ENCODE measurements around the gene RAB3B.
"Not testable (repeated sequence)": the region's sequence is repeated elsewhere in the genome, so short reads cannot be mapped to it uniquely, and the experiment has no call there.

RAB3B gene

DNA sequence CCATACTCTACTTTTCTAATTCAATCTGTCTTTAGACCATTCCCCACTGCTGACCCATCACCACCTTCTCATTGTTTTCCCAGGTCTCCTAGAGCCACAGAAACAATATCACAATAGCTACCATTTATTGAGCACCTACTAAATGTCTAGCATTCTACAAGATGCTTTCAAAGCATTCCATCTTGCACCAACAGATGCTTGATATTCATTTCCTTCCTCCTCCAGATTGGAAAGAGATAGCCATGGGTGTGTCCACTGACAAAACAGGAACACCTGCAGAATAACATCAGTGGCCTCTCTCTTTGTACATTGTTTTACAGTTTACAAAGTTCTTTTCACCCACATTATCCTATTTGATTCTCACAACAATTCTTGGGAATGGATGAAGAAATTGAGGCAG, 2.2 kb downstream of the RAB3B start:
- no peak for DNase-seq

DNA sequence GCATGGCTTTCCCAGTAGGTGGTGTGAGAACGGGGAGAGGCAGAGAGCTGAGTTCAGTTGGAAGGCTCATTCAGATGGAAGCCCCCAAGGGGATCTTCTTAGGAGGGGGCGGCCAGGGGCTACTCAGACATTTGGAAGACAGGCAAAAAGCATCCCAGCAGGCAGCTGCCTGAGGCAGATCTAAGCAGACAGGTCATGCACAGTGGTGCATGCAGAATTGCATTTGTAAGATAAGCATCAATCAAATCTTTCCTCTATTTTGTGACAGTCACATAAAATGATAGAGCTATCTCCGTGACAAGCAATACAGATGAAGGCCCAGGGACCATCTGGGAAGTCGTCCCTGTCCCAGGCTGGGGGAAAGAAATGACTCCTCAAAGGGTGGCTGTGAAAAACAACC, 3.8 kb downstream of the RAB3B start:
- no peak for DNase-seq

DNA sequence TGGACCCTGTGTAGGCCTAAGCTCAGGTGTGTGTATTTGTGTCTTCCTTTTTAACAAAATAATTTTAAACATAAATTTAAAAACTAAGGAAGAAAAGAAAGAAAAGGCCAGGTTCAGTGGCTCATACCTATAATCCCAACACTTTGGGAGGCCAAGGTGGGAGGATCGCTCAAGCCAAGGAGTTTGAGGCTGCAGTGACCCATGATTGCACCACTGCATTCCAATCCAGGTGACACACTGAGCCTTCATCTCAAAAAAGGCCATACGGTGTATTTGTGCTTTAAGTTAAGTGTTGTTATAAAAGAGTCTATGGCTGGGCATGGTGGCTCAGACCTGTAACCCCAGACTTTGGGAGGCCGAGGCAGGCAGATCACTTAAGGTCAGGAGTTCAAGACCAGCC, 8.3 kb downstream of the RAB3B start:
- DNase-seq = no peak

DNA sequence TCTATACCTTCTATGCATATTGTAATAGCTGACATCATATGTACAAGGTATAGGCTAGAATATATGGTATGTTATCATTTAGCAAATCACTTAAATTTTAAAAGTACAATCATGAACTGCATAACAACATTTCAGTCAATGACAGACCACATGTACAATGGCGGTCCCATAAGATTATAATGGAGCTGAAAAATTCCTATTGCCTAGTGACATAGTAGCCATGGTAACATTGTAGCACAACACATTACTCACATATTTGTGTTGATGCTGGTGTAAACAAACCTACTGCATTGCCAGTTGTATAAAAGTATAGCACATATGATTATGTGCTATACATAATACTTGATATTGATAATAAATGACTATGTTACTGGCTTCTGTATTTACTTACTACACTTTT, 8.9 kb downstream of the RAB3B start:
- DNase-seq = no peak

DNA sequence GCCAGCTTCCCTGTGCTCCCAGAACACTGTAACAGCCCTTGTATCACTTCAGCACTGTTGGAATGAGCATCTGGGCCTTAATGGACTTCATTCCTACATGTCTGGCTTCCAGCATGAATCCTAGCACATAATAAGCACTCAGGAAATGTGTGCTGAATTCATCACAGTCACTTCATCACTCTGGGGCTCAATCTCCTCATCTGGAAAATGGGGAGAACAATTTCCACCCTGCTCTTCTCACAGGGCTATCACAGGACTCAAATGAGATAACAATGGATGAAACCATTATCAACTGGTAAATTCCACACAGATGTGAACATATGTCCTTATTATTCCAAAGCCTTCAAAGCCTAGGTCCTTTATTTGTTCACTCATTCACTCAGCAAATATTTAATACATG, 12.4 kb downstream of the RAB3B start:
- no peak for DNase-seq

DNA sequence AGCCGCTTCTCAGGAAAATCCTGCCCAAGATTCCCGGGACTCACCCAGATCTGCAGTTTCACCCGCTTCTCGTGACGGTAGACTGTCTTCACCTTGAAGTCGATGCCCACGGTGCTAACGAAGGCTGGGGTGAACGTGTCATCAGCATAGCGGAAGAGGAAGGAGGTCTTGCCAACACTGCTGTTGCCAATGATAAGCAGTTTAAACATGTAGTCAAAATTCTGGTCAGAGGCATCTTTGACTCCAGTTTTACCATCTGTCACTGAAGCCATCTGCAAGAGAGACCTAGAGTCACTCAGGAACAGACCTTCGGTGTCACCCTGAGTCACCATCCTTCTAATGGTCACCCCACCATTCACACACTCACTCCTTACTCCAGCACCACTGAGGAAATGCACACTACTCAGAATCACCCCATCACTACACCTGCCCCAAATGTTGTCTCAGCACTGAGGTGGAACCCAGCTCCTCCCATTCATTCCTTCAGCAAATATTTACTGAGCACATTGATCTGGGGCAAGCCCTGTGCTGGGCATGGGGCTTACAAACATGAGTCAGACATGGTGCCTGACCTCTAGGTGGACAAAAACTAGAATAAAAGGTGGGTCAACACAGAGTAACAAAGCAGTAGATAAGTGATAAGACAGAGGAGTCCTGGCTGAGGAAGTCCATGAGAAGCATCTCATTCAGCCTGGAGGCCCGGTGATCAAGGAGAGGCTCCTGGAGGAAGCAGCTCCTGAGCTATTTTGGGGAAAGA, 13.5 kb downstream of the RAB3B start:
- no peak for DNase-seq

DNA sequence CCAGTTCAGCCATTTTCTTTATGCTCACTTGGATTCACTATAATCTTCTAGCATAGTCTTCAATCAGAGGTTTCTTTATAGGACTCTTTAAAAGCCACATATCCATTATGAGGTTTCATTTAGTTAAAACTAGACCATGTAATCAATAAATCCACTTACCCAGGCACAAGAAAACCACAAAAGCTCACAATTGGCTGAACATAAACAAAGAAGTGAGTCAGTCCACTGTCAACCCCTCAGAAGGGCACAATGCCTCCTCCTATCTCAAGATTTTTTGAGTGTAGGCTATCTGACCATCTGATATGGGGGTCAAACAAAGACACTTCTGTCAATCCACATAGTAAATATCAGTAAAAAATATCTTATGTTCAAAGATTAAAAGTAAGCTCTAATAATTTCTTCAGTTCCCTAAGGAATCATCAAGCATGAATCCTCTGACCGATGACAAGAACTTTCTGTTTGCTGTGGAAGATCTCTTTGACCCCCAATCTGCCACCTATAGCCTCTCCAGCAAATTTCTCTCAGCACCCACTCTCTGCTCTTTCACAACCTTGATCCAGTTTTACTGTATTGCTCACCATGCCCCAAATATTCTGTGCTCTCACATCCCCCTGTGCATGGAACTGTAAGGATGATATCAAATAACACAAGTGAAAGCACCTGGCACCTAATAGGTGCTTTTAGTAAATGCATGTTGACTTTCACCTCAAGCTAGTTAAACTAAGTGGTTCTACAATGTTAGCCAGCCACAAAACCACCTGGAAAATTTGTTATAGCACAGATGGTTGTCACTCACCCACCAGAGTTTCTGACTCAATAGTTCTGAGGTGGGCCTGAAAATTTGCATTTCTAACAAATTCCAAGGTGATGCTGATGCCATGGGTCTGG, 16.7 kb downstream of the RAB3B start:
- DNase-seq = no peak

DNA sequence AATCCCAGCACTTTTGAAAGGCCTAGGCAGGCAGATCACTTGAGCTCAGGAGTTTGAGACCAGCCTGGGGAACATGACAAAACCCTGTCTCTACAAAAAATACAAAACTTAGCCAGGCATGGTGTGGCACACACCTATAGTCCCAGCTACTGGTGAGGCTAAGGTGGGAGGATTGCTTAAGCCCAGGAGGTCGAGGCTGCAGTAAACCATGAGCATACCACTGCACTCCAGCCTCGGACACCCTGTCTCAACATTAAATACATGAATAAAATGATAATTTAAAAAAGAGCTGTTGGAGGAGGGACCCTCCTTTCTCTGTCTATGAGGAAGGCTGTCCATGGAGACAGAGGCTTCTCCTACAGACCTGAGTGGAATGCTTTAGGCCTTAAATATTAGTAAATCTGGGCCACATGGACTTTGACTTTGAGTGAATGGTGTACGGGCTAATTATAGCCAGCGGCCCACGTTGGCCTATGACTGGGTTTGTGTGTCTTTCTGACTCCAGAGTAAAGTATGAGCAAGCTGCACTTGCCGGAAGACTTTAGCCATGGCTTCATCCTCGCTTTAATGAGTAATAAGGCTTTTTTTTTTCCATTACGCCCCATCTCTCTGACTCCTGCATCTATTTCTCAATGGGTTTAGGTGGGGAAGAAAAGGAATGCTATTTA, 21.3 kb downstream of the RAB3B start:
- no peak for DNase-seq

DNA sequence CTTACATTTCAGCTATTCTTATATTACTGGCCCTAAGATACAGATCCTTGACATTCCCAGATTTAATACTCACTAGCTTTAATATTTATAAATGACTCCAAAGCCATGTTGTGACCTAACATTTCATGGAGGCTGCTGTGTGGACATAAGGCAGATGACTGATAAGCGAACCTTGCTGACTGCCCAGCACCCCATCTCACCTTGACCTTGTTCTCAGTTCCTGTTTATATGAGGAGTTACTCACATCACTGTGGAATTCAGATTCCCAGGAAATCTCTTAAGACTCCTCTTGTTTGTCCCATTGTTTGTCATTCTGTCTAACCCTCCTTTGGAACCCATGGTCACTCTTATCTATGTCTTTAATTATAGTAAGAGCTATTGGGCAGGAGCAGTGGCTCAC, 21.9 kb downstream of the RAB3B start:
- no peak for DNase-seq

DNA sequence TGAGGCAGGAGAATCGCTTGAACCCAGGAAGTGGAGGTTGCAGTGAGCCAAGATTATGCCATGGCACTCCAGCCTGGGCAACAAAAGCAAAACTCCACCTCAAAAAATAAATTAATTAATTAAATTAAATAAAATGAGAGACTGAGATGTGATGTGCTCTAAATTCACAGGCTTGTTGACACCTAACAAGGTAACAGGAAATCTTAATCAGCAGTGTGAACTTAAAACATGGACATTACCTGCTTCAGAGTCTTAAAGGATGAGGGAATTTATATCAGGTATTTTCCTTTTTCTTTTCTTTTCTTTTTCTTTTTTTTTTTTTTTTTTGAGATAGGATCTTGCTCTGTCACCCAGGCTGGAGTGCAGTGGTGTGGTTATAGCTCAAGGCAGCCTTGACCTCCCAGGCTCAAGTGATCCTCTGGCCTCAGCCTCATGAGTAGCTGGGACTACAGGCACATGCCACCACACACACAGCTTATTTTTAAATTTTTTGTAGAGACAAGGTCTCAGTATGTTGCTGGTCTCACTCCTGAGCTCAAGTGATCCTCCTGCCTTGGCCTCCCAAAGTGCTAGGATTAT, 23.2 kb downstream of the RAB3B start:
- not testable (repeated sequence) for DNase-seq

DNA sequence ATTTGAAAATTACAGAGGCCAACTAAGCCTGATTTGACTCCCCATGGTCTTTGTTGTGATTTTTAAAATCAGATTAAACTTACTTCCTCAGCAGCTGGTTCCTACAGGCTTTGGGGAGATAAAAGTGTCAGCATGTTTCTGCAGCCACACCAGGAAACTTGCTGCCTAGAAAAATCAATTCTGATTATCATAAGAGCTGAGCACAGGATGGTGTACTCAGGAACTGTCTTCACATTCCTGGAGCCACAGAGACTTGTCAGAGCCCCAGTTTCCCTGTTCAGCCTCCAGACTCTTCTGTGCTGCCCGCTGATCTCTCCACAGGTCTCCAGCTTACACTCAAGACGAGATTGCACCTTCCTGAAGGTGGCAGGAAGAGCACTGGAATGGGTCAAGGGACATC, 23.9 kb downstream of the RAB3B start:
- no peak for DNase-seq

DNA sequence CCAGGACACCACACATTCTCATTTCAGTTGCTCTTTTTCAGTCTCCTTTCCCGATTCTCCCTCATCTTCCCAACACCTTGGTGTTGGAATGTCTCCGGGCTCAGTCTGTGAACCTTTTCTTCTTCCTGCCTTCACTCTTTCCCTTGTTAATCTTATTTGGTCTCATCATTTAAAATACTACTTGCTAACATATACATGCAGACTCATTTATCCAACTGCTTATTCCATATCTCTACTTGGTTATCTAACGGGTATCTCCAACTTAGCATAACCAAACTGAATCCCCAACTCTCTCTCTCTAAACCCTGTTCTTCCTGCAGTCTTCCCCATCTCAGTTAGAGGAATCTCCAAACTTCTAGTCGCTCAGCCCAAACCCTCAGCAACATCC, 26.2 kb downstream of the RAB3B start:
- no peak for DNase-seq

DNA sequence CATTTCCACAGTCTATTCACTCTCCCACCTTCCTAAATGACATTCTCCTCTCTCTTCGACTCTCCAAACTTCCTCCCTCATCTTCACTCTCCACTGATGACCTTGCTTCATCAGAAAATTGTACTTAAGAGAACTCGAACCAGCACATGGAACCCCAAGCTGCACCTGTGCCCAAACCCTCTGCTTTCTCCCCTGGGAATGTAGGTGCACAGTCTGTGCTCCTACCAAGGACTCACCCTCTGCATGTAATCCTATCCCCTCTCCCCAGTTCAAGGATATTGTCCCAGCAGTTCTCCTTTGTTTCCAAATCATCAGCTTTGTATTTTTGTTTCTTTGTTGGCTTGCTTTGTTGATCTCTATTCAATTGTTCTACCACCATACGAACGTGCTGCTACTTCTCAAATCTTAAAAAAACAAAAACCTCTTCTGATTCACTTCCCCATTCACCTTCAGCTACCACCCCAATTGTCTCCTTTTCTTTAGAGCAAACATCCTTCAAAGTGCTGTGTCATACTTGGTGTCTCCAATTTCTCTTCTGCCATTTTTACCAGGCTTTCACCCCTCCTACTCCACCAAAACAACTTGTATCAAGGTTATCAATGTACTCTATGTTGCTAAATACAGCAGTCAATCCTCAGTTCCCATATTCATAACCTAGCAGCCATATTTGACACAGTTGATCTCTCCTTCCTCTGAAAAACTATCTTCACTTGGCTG, 26.8 kb downstream of the RAB3B start:
- DNase-seq = no peak

DNA sequence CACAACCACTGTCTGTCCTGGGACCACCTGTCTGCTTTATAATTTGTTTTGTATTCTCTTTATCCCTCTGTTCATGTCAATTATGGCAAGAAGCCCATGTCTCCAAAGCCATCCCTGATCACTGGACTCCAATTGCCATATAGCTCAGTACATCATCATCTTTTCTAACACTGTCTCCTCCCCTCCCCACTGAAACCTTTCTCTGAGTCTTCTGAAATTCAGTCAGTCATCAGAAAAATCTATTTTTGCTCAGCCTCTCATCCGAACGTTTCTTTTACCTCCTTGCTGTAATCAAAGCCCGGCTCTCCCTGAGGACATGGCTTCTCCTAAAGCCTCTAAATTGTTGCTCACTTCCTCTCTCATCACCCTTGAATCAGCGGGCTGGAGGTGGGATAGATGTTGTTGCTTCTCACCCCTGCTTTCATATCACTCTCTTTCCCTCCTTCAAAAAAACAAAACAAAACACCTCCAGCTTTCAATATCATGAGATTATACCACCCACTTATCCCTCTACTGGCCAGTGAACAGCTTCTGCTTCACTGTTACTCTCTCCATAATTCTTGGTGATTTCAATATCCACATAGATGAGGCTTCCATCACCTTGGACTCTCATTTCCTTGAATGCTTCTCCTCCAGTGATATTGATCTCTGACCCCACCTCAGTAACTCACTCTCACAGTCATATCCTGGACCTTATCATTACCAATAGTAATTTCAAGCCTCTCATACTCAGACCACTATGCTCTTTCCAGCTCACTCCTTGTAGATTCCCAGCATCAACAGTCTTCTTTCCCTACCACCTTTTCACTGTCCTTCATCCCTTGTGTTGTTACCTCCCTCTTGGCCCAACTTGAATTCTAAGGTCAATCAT, 27.8 kb downstream of the RAB3B start:
- no peak for DNase-seq

DNA sequence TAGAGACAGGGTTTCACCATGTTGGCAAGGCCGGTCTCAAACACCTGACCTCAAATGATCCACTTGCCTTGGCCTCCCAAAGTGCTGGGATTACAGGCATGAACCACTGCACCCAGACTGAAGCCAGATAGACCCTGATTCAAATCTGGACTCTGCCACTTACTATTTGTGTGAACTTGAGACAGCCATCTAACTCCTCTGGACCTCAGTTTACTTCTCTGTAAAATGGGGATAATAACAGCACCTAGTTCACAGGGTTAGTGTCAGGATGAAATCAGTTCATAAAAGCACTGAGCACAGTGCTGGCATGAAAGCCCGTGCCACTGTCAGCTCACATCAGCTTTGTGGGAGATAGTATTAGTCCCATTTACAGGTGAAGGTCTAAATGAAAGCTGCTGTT, 28.5 kb downstream of the RAB3B start:
- DNase-seq = no peak

DNA sequence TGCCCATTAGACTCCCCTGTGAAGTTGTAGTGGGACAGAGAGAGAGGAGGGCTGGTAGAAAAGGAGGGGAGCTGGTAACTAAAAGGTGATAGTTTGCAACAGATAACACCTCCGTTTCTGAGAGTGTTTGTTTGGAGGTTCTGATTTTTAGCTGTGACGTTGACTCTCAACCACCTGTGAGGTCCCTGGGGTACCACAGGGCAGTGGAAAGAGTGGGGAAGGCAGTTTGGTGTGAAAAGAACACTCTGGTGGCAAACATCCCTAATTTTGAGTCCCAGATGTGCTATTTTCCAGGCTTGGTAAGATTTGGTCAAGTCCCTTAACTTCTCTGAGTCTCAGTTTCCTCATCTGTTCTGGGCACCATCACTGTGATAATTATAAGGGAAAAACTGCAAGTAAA, 29.3 kb downstream of the RAB3B start:
- no peak for DNase-seq

DNA sequence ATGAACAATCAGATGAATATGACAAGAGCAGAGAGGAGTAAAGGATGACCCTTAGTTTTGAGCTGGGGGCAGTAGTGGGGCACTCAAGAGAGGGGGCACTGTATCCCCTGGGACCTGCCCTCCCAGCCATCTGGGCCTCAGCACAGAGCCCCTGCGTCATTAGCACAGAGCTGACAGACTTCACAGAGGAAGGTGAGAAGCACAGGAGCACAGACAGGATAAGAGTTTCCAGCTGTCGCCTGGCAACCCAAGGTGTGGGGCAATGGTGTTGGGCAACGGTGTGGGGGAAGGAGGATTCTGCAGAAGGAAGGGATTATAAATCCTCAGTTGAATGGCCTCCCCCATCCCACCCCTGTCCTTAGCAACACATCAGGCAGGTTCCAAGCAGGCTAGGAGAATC, 30.2 kb downstream of the RAB3B start:
- DNase-seq = no peak

DNA sequence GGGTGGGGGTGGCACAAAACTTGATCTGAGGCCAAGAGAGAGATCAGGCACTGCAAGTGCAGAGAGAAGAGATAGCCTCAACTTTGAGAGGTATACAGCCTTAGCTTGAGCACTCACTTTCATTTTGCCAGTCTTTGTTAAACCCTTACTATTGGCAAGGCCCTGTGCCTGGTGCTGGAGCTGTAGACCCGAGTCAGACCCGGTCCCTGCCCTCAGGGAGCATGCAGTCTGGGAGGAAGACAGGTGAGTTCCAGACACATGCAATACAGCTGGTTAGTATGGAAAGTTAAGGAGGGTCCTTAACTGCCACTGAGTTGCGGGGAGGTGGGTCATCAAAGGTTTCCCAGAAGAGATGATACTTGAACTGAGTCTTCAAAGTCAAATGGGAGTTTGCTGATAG, 31.7 kb downstream of the RAB3B start:
- DNase-seq = no peak

DNA sequence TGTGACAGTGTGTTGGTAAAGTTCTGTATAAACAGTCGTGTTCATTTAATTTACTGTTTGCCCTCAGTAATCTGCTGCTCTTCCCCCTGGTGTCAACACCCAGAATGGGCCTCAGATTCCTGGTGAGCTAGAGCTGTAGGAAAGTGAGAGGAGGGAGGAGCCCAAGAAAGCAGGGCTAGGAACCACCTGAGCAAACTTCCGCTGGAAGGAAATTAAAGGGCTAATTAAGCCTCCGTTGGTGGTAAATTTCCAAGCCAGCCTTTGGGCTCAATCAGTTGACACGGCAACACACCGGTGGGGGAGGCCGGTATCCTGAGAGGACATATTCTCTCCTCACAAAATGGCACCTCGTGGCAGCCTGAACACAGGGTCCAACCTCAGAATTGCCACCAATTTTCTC, 32.9 kb downstream of the RAB3B start:
- DNase-seq = no peak

DNA sequence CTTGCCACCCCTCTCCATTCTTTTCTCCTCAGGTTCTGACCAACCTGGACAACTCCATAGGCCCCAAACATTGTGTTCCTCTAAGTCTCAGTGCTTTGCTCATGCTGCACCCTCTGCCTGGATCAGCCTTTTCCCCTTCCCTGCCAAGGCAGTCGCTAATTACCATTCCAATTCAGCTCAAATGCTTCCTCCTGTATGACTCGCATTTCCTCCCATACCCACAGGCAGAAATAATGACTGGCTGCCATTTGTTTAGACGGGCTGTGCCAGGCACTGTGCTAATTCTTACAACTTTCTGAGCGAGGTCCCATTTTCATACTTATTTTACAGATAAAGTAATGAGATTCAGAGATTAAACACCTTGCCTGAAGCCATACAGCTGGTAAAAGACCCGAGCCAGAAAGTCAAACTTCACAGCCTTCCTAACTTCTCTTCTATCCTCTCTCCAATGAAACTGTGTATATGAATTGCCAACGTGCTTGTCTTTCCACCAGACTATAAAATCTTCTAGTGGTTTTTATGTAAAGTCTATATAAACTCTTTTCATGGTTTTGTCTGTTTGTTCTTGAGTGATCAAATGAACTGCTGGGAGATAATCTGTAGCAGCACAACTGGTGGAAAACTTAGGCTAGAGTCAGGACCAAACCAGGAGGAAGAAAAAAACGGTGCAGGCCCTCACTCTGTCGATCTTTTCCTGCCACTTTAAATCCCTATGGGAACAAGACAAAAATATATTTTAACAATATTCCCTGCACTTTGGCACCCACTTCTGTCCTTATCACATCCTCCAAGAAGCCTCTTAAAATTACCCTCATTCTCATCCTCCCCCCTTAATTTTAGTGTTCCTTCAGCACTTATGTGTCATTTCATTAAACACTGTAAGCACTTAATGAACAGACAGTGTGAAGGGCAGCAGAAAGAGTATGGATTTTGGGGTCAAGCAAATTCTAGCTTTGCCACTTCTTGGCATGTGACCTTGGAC, 33.7 kb downstream of the RAB3B start:
- no peak for DNase-seq
